Measurements from ENCODE around the gene DOCK2.
A peak's percentile ranks its signal among the peaks of the same experiment; 100 is the strongest.

DNA sequence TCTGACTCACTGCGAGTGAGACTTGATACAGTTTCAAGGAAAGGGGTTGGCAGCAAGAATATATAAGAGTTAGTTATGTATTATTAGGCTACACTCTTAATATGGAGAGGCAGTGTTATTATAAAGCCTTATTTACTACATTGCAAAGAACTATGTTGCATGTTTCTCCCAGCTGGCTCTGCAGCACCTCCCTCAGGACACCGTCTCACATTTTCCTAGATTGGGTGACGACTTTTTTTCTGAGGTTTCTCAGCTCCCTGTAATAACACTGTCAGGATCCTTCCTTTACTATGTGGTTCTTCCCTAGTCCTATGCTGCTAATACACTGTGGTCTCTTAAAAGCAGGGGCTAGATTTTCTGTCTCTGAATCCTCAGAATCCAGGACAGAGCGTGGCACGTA lies 189.5 kb downstream of the DOCK2 start:
- TF ChIP-seq, protein P1, sequence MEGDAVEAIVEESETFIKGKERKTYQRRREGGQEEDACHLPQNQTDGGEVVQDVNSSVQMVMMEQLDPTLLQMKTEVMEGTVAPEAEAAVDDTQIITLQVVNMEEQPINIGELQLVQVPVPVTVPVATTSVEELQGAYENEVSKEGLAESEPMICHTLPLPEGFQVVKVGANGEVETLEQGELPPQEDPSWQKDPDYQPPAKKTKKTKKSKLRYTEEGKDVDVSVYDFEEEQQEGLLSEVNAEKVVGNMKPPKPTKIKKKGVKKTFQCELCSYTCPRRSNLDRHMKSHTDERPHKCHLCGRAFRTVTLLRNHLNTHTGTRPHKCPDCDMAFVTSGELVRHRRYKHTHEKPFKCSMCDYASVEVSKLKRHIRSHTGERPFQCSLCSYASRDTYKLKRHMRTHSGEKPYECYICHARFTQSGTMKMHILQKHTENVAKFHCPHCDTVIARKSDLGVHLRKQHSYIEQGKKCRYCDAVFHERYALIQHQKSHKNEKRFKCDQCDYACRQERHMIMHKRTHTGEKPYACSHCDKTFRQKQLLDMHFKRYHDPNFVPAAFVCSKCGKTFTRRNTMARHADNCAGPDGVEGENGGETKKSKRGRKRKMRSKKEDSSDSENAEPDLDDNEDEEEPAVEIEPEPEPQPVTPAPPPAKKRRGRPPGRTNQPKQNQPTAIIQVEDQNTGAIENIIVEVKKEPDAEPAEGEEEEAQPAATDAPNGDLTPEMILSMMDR (IDR thresholded peaks at IDR 0.05; ENCODE audit: borderline replicate concordance, extremely low read depth, low read length, poor library complexity, severe bottlenecking): peak; percentile 20
- no peak for TF ChIP-seq EZH2 (IDR thresholded peaks at IDR 0.05; ENCODE audit: borderline replicate concordance, low read depth, low read length, severe bottlenecking)
